ENCODE data around the gene ZNF816. TPM values are rescaled to one million over a fixed set of nuclear protein-coding genes. Genes with fewer than 3 reads are reported as not detected.

The ZNF816 gene
- total RNA-seq, result 7.4 and 8.2 TPM in 2 replicates

GRCh38 chr19:52962394-52963246 is at the start of gene ZNF816:
TSS of gene ZNF816 (minus strand) at chr19:52962881. CDS start at chr19:52956089, 6,792 bp downstream.

GRCh38 chr19:52922841-52923777 is 39.6 kb downstream of the ZNF816 start, which contains the start of gene ZNF888:
TSS of gene ZNF888 (minus strand) at chr19:52923428. CDS start at chr19:52917873, 5,555 bp downstream.

Other genes starting within 250 kb of the ZNF816 start
- gene ZNF611, start 227.8 kb downstream of the ZNF816 start, total RNA-seq, result 7.4 and 16.2 TPM in 2 replicates
- 6.1 and 7.0 TPM in 2 replicates for gene ZNF600, start 176.1 kb downstream of the ZNF816 start, total RNA-seq
- gene ZNF28, start 141.2 kb downstream of the ZNF816 start, total RNA-seq, result 11.2 and 13.7 TPM in 2 replicates
- 22.2 and 26.0 TPM in 2 replicates for gene ZNF468, start 105.3 kb downstream of the ZNF816 start, total RNA-seq
- 7.2 and 11.2 TPM in 2 replicates for gene ZNF320, start 65.2 kb downstream of the ZNF816 start, total RNA-seq
- 2.8 and 4.7 TPM in 2 replicates for gene ZNF888, start 39.5 kb downstream of the ZNF816 start, total RNA-seq
- gene ERVV-1, start 51.0 kb upstream of the ZNF816 start, total RNA-seq, result not detected in 2 replicates
- not detected in 2 replicates for gene ERVV-2, start 81.9 kb upstream of the ZNF816 start, total RNA-seq
- gene ZNF160, start 140.5 kb upstream of the ZNF816 start, total RNA-seq, result 32.8 and 32.9 TPM in 2 replicates
- gene ZNF415, start 170.0 kb upstream of the ZNF816 start, total RNA-seq, result 2.7 and 7.0 TPM in 2 replicates
- 6.6 and 8.0 TPM in 2 replicates for gene ZNF347, start 196.2 kb upstream of the ZNF816 start, total RNA-seq
- gene ZNF665, start 230.5 kb upstream of the ZNF816 start, total RNA-seq, result 2.6 and 3.1 TPM in 2 replicates

All from placental pericyte (primary cell).